GDM1 (cell line): Measurements from ENCODE around the gene CLECL1.

Source experiments
- DNase-seq: peaks from one replicate; lab custom pipeline; 2025; lab: John Stamatoyannopoulos, UW

The CLECL1 gene

GRCh38 chr12:9732921-9733461 is at the start of gene CLECL1:
CLECL1 (minus strand) TSS chr12:9733097.
- DNase-seq = no peak

- DNase-seq = no peak
These were observed 48.5 kb upstream of the CLECL1 start for GRCh38 chr12:9781360-9781759.

DNA sequence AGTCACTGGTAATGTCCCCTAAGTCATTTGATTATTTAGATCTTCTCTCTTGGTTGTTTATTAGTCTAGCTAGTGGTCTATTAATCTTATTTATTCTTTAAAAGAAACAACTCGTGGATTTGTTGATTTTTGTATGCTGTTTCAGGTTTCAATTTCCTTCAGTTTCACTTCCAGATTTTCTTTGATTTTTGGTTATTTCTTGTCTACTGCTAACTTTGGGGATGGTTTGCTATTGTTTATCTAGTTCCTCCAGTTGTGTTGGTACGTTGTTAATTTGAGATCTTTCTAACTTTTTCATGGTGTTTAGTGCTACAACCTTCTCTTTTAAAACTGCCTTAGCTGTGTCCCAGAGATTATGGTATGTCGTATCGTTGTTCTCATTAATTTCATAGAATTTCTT is 46.3 kb upstream of the CLECL1 start:
- DNase-seq = no peak

DNA sequence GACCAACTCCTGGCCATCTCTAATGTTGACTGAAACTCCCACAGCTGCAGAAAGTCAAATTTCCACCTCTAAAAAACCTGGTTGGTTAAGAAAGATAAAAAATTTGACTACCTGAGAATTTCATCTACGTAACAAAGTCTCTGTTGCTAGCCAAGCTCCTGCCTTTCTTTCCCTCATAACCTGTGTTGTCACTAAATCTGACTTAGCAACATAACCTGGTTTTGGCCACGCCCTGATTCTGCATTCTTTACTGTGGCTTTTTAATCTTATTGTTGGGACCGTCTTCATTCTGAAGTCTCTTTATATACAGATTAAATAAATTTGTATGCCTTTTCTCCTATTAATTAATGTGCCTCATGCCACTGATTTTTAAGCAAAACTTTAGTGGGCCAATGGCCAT is 43.9 kb upstream of the CLECL1 start:
- DNase-seq = no peak

DNA sequence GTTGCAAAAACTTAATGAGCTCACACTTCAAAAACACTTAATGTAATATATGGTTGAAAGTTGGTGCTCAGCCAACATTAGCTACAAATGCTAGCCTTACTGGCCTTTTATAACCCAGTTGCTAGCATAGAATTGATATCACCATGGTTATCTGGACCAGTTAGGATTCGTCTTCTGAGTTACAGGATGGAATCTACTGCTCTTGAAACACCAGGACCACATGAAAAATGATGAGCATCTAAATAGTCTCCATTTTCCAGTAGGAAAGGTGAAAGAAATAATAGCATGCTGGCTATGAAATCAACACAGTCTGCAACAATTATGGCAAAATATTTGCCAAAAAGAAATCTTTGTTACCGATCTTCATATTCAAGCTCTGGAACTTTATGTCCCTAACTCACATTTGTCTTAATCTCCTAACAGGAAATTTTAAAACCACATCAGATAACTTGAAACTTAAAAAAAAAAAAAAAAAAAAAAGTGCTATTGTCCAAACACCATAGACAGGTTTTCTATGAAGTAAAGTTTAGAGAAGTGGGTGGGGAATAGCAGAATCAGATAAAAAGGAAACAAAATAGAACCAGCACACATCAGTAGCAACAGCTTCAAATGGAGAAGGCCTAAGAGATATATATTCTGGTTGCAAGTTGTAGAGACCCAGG is 40.5 kb upstream of the CLECL1 start:
- no peak for DNase-seq

DNA sequence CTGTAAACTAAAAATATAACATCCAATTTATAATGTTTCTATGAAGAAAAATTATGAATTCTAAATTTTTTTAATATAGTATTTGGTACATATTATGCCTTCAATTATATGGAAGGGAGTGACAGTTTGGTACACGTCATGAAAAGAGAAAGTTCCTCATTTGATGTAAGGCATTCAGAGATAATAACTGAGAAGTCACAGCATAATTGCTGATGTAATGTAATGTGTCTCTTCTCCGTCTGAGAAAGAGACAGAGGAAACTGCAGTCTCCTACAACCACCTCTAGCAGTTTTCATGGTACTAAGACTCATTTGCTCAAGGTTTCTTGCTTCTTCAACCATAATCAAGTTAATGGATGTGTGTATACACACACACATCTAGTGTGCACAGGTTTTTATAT is 30.1 kb upstream of the CLECL1 start:
- DNase-seq = no peak

GRCh38 chr12:9762369-9762768 is 29.5 kb upstream of the CLECL1 start:
- no peak for DNase-seq

- DNase-seq = peak; percentile 6
These were observed 28.5 kb upstream of the CLECL1 start for GRCh38 chr12:9761419-9761781.

GRCh38 chr12:9760699-9761418 is 28.0 kb upstream of the CLECL1 start, which contains the start of gene CD69:
CD69 (minus strand) TSS chr12:9760901; CDS start chr12:9760820, 81 bp downstream.
- DNase-seq = peak; percentile 26

- DNase-seq = no peak
These were observed 27.2 kb upstream of the CLECL1 start for GRCh38 chr12:9760120-9760519.

DNA sequence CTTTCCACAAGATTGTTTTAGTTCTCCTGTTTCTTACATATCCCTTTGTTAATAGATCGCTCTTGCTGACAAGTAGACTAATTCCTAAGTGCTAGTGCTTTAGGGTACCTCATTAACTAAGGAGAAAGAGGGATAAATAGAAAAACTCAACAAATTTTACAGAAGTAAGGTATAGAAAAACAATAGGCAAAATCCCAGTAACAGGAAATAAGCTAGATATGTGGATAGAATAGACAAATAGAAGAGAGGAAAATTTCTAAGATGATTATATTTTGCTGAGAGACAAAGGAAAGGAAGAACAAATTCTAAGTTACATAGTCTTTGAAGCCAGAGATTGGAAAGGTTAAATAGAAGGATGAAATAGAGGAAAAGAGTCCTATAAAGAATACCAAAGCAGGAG is 26.8 kb upstream of the CLECL1 start:
- DNase-seq = no peak

- no peak for DNase-seq
These were observed 25.2 kb upstream of the CLECL1 start for GRCh38 chr12:9758119-9758518.

- DNase-seq = no peak
These were observed 24.6 kb upstream of the CLECL1 start for GRCh38 chr12:9757433-9758025.

GRCh38 chr12:9756706-9757105 is 23.8 kb upstream of the CLECL1 start:
- no peak for DNase-seq

GRCh38 chr12:9756170-9756569 is 23.3 kb upstream of the CLECL1 start:
- DNase-seq = no peak

DNA sequence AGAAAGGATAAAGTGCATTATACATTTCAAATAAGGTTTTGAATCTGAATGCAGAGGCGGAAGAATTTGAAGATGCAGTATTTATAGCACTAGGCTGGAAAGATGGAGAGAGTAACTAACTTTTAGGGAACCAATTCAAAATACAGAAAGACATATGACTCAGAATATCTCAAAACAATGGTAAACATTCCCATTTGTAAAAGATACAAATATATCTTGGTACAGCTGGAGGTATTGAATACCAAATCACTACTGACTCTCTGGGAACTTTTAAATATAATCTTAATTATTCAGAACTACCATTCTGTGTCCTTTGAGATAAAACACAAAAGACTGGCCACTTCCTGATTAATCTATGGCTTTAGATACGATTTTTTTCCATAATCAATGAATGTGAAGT is 22.7 kb upstream of the CLECL1 start:
- DNase-seq = no peak

DNA sequence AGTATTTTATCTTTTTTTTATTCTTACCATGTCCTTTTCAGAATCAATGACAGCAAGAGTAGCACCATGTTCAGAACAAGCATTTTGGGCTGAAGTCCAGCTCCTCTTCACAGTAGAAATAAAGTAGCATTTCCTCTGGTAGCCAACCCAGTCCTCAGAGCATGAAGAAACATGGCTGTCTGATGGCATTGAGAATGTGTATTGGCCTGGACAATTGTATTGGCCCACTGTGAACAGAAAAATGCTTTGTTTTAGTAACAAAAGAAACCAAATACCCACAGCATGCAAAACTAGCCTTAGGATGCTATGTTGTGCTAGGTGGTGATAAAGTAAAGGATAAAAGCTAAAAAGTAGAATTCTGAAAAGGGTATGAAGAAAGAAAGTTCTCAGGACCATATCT is 22.1 kb upstream of the CLECL1 start:
- no peak for DNase-seq

DNA sequence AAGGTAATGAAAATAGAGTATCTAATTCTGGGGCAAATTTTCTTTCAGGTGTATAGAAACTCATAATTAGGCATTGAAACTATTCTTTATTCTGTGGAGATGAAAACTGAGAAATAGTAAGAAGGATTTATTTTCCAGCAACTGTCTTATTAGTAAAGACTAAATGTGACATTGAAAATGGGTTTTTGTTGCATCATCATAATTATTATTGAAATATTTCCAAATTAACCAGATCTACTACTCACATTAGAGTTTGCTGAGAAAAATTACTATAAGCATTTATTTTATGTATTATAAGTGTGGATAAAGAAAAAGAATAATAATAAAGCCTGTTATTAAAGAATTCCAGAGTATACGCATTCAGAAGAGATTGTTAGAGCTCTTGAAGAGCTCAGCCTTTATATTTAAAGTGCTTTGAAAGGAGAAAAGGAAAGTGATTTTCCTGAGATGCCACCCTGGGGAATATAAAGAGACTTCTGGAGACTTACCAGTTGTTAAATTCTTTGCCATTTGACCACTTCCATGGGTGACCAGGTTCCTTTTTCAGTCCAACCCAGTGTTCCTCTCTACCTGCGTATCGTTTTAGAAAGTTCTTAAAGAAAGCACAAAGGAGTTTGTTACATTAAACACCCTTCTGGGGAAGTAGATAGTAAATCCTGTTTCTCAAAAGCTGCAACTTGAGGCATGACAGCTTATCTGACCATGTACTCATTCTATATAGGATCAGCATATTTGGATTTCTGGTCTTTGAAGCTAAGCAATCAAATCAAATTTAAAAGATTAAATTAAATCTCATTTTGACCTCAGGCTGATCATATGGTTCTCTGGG is 21.4 kb upstream of the CLECL1 start:
- DNase-seq = no peak

- no peak for DNase-seq
These were observed 20.6 kb upstream of the CLECL1 start for GRCh38 chr12:9753498-9753897.

GRCh38 chr12:9753073-9753472 is 20.2 kb upstream of the CLECL1 start:
- no peak for DNase-seq

DNA sequence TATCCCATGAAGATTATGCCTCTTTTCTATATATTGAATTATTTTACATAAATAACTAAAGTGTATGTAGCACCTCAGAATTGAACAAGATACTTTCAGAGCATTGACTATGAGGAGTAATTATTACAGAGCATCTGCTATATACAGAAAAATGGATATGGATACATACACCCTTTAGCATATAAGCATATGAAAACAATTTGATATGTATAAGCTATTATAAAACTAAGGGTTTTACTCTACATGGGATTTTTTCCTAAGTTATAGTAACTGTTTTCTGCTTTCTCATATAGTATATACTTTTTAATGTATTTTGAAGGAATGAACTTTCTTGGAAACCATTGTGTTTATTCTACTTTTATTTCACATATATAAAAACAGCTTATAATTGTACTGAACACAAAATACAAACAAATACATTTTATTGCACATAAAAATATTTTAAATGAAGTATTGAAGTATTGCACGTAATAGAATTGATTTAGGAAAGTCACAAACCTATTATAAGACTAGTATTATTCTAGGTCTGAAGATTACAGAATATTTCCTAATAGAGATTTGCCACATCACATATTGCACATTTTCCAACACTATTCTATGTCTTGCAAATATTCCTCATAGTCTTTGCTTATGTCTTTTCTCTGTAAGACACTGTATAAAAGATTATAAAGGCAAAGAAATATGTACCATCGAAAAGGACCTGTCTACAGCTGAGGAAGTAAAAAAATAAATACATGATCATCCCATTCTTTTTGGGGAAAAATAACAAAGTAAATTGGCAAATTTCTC is 19.4 kb upstream of the CLECL1 start:
- DNase-seq = no peak
